Central memory CD4-positive, alpha-beta T cell (primary cell): Measurements from ENCODE around the gene CISH.

Experiments used
- DNase-seq: peaks from one replicate; pipeline ENCODE4 v3.0.0; 2022
- total RNA-seq, 3 experiments: gene quantifications; one replicate each; lab custom pipeline; 2026; lab: John Stamatoyannopoulos, UW

Gene CISH
- 58.1 to 305 (median 184) reads per million in 3 experiments for total RNA-seq

GRCh38 chr3:50611464-50612233 lies at the start of gene CISH:
CISH (minus strand) TSS chr3:50611774; CDS start chr3:50611650, 124 bp downstream.
- DNase-seq = peak; percentile 90

GRCh38 chr3:50660386-50660785 lies 48.8 kb upstream of the CISH start:
- DNase-seq = no peak

- no peak for DNase-seq
Measured at GRCh38 chr3:50658831-50659230, 47.3 kb upstream of the CISH start.

- DNase-seq = no peak
Measured at GRCh38 chr3:50658416-50658815, 46.8 kb upstream of the CISH start.

GRCh38 chr3:50657816-50658215 lies 46.2 kb upstream of the CISH start:
- no peak for DNase-seq

GRCh38 chr3:50657407-50657806 lies 45.8 kb upstream of the CISH start:
- DNase-seq = no peak

GRCh38 chr3:50656417-50657195 lies 45.0 kb upstream of the CISH start:
- no peak for DNase-seq

- no peak for DNase-seq
Measured at GRCh38 chr3:50655009-50655830, 43.6 kb upstream of the CISH start.

GRCh38 chr3:50653937-50654595 lies 42.5 kb upstream of the CISH start:
- no peak for DNase-seq

- DNase-seq = peak; percentile 35
Measured at GRCh38 chr3:50652709-50653108, 41.1 kb upstream of the CISH start.

- no peak for DNase-seq
Measured at GRCh38 chr3:50651920-50652529, 40.5 kb upstream of the CISH start.

- no peak for DNase-seq
Measured at GRCh38 chr3:50651445-50651844, 39.9 kb upstream of the CISH start.

- DNase-seq = no peak
Measured at GRCh38 chr3:50650018-50650417, 38.4 kb upstream of the CISH start.

- DNase-seq = no peak
Measured at GRCh38 chr3:50649451-50649931, 37.9 kb upstream of the CISH start.

- no peak for DNase-seq
Measured at GRCh38 chr3:50648944-50649343, 37.4 kb upstream of the CISH start.

GRCh38 chr3:50648313-50648712 lies 36.7 kb upstream of the CISH start:
- no peak for DNase-seq

GRCh38 chr3:50645378-50645777 lies 33.8 kb upstream of the CISH start:
- no peak for DNase-seq

- no peak for DNase-seq
Measured at GRCh38 chr3:50644561-50644960, 33.0 kb upstream of the CISH start.

GRCh38 chr3:50642382-50642781 lies 30.8 kb upstream of the CISH start:
- no peak for DNase-seq

GRCh38 chr3:50639055-50639494 lies 27.5 kb upstream of the CISH start:
- DNase-seq = no peak

GRCh38 chr3:50637945-50638344 lies 26.4 kb upstream of the CISH start:
- no peak for DNase-seq

GRCh38 chr3:50637011-50637410 lies 25.4 kb upstream of the CISH start:
- no peak for DNase-seq
